ENCODE results near the gene MRPS6. TPM values are rescaled to one million over a fixed set of nuclear protein-coding genes. Genes with fewer than 3 reads are reported as not detected.

MRPS6 gene
- total RNA-seq, 1 experiment from 2014 or later, result 41.0 TPM

DNA sequence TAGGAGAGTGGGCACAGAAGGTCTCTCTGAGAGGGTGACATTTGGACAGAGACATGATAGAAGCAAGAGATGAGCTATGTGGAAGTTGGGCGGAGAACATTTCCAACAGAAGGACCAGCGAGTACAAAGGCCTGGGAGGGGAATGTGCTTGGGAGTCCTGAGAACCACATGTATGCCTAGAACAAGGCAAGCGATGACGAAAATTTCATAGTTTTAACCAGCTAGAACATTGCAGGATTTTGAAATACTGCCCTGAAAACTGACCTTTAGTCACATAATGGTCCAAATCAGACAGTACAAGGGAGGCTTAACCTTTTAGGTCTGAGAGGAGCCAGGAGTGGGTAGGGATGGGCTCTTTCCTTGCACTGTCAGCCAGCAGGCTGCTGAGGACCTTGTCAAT is 68.0 kb downstream of the MRPS6 start:
- Histone ChIP-seq H3K4me1 (replicated peaks; ENCODE audit: insufficient read depth) (no peaks in the 10 kb centered on the region), H3K27ac (no peak overlapping the region), H3K9me3 (ENCODE audit: insufficient read depth, low read depth) (no peaks in the 10 kb centered on the region), H3K79me2 (ENCODE audit: low read depth) (no peaks in the 10 kb centered on the region), H4K20me1 (ENCODE audit: insufficient read depth) (no peaks in the 10 kb centered on the region), H3K27me3 (ENCODE audit: insufficient read depth, low read depth) (no peaks in the 10 kb centered on the region), H3K4me3 (no peak overlapping the region), H3K4me2 (no peak overlapping the region), H3F3A (ENCODE audit: insufficient read depth, low read depth) (no peaks in the 10 kb centered on the region), H3K36me3 (ENCODE audit: low read depth) (no peaks in the 10 kb centered on the region), H3K9me2 (ENCODE audit: insufficient read depth) (no peaks in the 10 kb centered on the region), H2AFZ (no peak overlapping the region)
- POLR2A ChIA-PET (ENCODE audit: unreplicated experiment), result no interaction called here
- no TSS peak for BruUV-seq (replicated peaks)
- no peak for TF ChIP-seq EZH2 (IDR thresholded peaks at IDR 0.05; ENCODE audit: low read depth)
- DNase-seq, result no peak
- intact Hi-C loops (cut with micrococcal nuclease; ENCODE audit: unreplicated experiment), result no loop called here
- CTCF ChIA-PET, result no interaction called here

DNA sequence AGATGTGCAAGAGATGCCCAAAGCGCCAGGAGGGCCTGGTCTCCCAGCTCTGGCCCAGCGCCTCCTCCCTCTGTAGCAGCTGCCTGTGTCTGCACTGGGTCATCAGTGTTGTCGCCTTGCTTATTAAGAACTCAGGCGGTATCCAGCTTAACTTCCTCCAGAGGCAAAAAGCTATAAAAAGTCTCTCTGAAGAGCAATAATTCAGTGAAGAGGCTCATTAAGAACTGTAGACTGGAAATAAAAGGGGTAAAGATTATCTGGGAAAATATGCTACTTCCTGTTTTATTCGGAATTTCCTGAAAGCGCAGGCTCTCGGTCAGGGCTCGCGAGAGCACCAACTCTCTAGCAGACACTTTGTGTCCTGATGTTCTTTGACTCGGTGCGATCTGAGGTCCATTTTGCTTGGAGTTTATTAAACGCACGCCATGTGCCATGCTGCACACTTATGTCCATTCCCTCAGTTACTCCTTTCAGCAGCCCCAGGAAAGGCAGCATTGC is 70.4 kb downstream of the MRPS6 start:
- H3K36me3 ChIP-seq (ENCODE audit: low read depth), result no peaks in the 10 kb centered on the region
- no peaks in the 10 kb centered on the region for H4K20me1 ChIP-seq (ENCODE audit: insufficient read depth)
- no peak for TF ChIP-seq EZH2 (IDR thresholded peaks at IDR 0.05; ENCODE audit: low read depth)
- no TSS peak for BruUV-seq (replicated peaks)
- no peaks in the 10 kb centered on the region for H3F3A ChIP-seq (ENCODE audit: insufficient read depth, low read depth)
- POLR2A ChIA-PET (ENCODE audit: unreplicated experiment), result no interaction called here
- no peak for DNase-seq
- no peak overlapping the region for H3K4me2 ChIP-seq
- no peaks in the 10 kb centered on the region for H3K9me2 ChIP-seq (ENCODE audit: insufficient read depth)
- no peaks in the 10 kb centered on the region for H3K27me3 ChIP-seq (ENCODE audit: insufficient read depth, low read depth)
- no peak overlapping the region for H3K4me3 ChIP-seq
- H2AFZ ChIP-seq, result no peak overlapping the region
- no peaks in the 10 kb centered on the region for H3K9me3 ChIP-seq (ENCODE audit: insufficient read depth, low read depth)
- CTCF ChIA-PET, result interaction anchor here (0.6 kb wide), 1 partner anchor 206 kb away, joined by 3 read pairs; no protein-coding TSS in a partner anchor
- intact Hi-C loops (cut with micrococcal nuclease; ENCODE audit: unreplicated experiment), result no loop called here
- no peaks in the 10 kb centered on the region for H3K4me1 ChIP-seq (replicated peaks; ENCODE audit: insufficient read depth)
- no peaks in the 10 kb centered on the region for H3K79me2 ChIP-seq (ENCODE audit: low read depth)
- H3K27ac ChIP-seq, result no peak overlapping the region

GRCh38 chr21:34144224-34144623 is 70.8 kb downstream of the MRPS6 start:
- Histone ChIP-seq H3K4me2 (no peak overlapping the region), H3K36me3 (ENCODE audit: low read depth) (no peaks in the 10 kb centered on the region), H3K9me2 (ENCODE audit: insufficient read depth) (no peaks in the 10 kb centered on the region), H2AFZ (no peak overlapping the region), H3F3A (ENCODE audit: insufficient read depth, low read depth) (no peaks in the 10 kb centered on the region), H4K20me1 (ENCODE audit: insufficient read depth) (no peaks in the 10 kb centered on the region), H3K4me3 (no peak overlapping the region), H3K9me3 (ENCODE audit: insufficient read depth, low read depth) (no peaks in the 10 kb centered on the region), H3K27me3 (ENCODE audit: insufficient read depth, low read depth) (no peaks in the 10 kb centered on the region), H3K4me1 (replicated peaks; ENCODE audit: insufficient read depth) (no peaks in the 10 kb centered on the region), H3K79me2 (ENCODE audit: low read depth) (no peaks in the 10 kb centered on the region), H3K27ac (no peak overlapping the region)
- TF ChIP-seq EZH2 (IDR thresholded peaks at IDR 0.05; ENCODE audit: low read depth) (no peak), CTCF (conservative IDR thresholded peaks at IDR 0.05) (no peak)
- no peak for DNase-seq
- no TSS peak for BruUV-seq (replicated peaks)
- intact Hi-C loops (cut with micrococcal nuclease; ENCODE audit: unreplicated experiment), result no loop called here
- ChIA-PET CTCF (no interaction called here), POLR2A (ENCODE audit: unreplicated experiment) (no interaction called here)

- CTCF ChIA-PET, result no interaction called here
- no peak overlapping the region for H3K27ac ChIP-seq
- no TSS peak for BruUV-seq (replicated peaks)
- no peaks in the 10 kb centered on the region for H3F3A ChIP-seq (ENCODE audit: insufficient read depth, low read depth)
- no peaks in the 10 kb centered on the region for H3K36me3 ChIP-seq (ENCODE audit: low read depth)
- H3K9me3 ChIP-seq (ENCODE audit: insufficient read depth, low read depth), result no peaks in the 10 kb centered on the region
- H3K4me2 ChIP-seq, result no peak overlapping the region
- intact Hi-C loops (cut with micrococcal nuclease; ENCODE audit: unreplicated experiment), result no loop called here
- no peak for TF ChIP-seq CTCF (conservative IDR thresholded peaks at IDR 0.05)
- TF ChIP-seq EZH2 (IDR thresholded peaks at IDR 0.05; ENCODE audit: low read depth), result no peak
- H3K4me1 ChIP-seq (replicated peaks; ENCODE audit: insufficient read depth), result no peaks in the 10 kb centered on the region
- H3K27me3 ChIP-seq (ENCODE audit: insufficient read depth, low read depth), result no peaks in the 10 kb centered on the region
- POLR2A ChIA-PET (ENCODE audit: unreplicated experiment), result no interaction called here
- no peak for DNase-seq
- no peak overlapping the region for H3K4me3 ChIP-seq
- H3K79me2 ChIP-seq (ENCODE audit: low read depth), result no peaks in the 10 kb centered on the region
- no peaks in the 10 kb centered on the region for H4K20me1 ChIP-seq (ENCODE audit: insufficient read depth)
- no peak overlapping the region for H2AFZ ChIP-seq
- H3K9me2 ChIP-seq (ENCODE audit: insufficient read depth), result no peaks in the 10 kb centered on the region
These were observed 74.5 kb downstream of the MRPS6 start for GRCh38 chr21:34147792-34148418.

Measured in PC-9 (cell line).